Activated CD4-positive, alpha-beta T cell treated with anti-CD3 and anti-CD28 coated beads, Interleukin-2, amount 10 ng/mL, durations not matched to agents 24 days and 14 days (primary cell): ENCODE measurements around the gene FHL2. TPM values are rescaled to one million over a fixed set of nuclear protein-coding genes. Genes with fewer than 3 reads are reported as not detected.
"Not testable (repeated sequence)": the region's sequence is repeated elsewhere in the genome, so short reads cannot be mapped to it uniquely, and the experiment has no call there.

Experiments
- DNase-seq: peaks from one replicate; pipeline ENCODE4 v3.0.0; 2022
- H3K27ac Mint-ChIP-seq: one replicate; pipeline ENCODE4 v1.8.0; 2022; ENCODE audit warnings: mild to moderate bottlenecking, mixed read lengths
- H3K27me3 Mint-ChIP-seq: one replicate; pipeline ENCODE4 v1.8.0; 2022; ENCODE audit warnings: mixed read lengths
- H3K36me3 Mint-ChIP-seq: one replicate; pipeline ENCODE4 v1.8.0; 2022; ENCODE audit warnings: low read depth, mild to moderate bottlenecking, mixed read lengths
- H3K4me1 Mint-ChIP-seq: one replicate; pipeline ENCODE4 v1.8.0; 2021; ENCODE audit warnings: mixed read lengths
- H3K4me3 Mint-ChIP-seq: one replicate; pipeline ENCODE4 v1.8.0; 2022; ENCODE audit warnings: mild to moderate bottlenecking, moderate library complexity, mixed read lengths
- H3K9me3 Mint-ChIP-seq: one replicate; pipeline ENCODE4 v1.8.0; 2021; ENCODE audit warnings: mixed read lengths
- intact Hi-C: fragments of 100-400 bp; cut with micrococcal nuclease; formaldehyde crosslinking; loops from one replicate; pipeline ENCODE4 v1.15.1; 2023
- total RNA-seq: library from RNA; stranded (reverse); gene quantifications from 2 replicates; pipeline ENCODE4 v1.2.3, GENCODE V29; 2022

The FHL2 gene
- total RNA-seq, 1 donor from 2014 or later: 3.8 TPM

GRCh38 chr2:105328281-105329196 is 70.3 kb downstream of the FHL2 start:
- Mint-ChIP-seq H3K4me1 (peaks cover 30% of the 10 kb centered on the region), H3K27ac (peak overlapping the region; percentile 93), H3K36me3 (peaks cover 13% of the 10 kb centered on the region), H3K4me3 (peak overlapping the region; percentile 91), H3K9me3 (no peaks in the 10 kb centered on the region), H3K27me3 (no peaks in the 10 kb centered on the region)
- intact Hi-C loops: loop anchor here (1.0 kb wide), 1 partner anchor 9 kb away; the partner anchor contains the start of gene C2orf49
- DNase-seq: peak; percentile 69

DNA sequence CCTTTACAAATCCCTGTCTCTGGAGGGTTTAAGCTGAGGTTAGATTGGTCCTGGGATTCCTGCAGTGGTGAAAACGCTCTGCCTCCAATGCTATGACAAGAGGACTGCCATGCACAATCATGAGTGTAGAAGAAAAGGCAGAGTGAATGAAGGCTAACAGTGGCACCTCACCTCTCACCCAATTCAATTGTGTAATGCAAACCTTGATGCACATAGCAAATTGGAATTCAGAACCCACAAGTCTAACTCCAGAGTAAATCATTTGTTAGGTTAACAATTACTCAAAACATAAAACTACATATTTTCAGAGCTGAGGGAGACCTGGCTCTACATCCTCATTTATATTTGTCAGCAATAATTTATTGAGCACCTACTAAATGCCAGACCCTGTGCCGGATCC is 71.2 kb downstream of the FHL2 start:
- no peaks in the 10 kb centered on the region for H3K9me3 Mint-ChIP-seq
- H3K27ac Mint-ChIP-seq: no peak overlapping the region
- intact Hi-C loops: no loop called here
- H3K4me1 Mint-ChIP-seq: peaks cover 37% of the 10 kb centered on the region
- no peaks in the 10 kb centered on the region for H3K27me3 Mint-ChIP-seq
- peak overlapping the region; percentile 91 for H3K4me3 Mint-ChIP-seq
- H3K36me3 Mint-ChIP-seq: peaks cover 13% of the 10 kb centered on the region
- no peak for DNase-seq

DNA sequence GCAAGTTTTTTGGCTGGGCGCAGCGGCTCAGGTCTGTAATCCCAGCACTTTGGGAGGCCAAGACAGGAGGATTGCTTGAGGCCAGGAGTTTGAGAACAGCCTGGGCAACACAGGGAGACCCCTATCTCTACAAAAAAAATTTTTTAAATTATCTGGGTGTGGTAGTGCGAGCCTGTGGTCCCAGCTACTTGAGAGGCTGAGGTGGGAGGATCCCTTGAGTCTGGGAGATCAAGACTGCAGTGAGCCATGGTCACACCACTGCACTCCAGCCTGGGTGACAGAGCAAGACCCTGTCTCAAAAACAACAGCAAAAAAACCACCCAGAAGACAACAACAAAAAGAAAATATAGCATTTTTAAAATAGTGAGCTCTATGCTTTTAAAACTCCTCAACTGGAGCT is 71.6 kb downstream of the FHL2 start:
- H3K36me3 Mint-ChIP-seq: peaks cover 15% of the 10 kb centered on the region
- H3K27ac Mint-ChIP-seq, intact Hi-C loops, H3K27me3 Mint-ChIP-seq, DNase-seq, H3K9me3 Mint-ChIP-seq, H3K4me3 Mint-ChIP-seq: not testable (repeated sequence)
- peaks cover 41% of the 10 kb centered on the region for H3K4me1 Mint-ChIP-seq

DNA sequence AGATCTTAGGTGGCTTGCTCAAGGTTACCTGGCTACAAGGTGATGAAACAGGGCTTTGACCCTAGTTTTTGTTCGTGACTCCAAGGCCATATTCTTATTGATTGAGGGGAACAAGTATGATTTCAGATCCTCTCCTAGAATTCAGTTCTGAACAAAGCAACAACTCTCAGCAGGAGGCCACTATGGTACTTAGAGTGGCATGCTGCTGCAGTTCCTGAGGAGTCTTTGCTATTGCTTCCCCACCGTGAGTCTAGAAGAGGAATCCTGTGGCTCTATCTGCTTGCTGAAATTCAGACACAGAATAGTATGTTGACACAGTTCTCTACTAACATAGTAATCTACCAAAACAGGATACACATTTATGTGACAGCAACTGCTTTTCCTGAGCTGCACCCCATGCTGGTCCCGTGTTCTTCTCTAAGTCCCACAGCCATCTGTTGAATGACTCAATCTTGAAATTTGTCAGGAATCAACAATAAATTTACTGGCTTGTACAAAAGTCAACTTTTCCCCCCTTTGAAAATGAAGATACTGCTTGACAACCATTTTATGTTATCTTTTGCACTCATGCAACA is 73.4 kb downstream of the FHL2 start:
- H3K4me3 Mint-ChIP-seq: no peak overlapping the region
- H3K27me3 Mint-ChIP-seq: no peaks in the 10 kb centered on the region
- intact Hi-C loops: no loop called here
- no peak for DNase-seq
- no peak overlapping the region for H3K27ac Mint-ChIP-seq
- H3K4me1 Mint-ChIP-seq: peaks cover 38% of the 10 kb centered on the region
- H3K36me3 Mint-ChIP-seq: peaks cover 15% of the 10 kb centered on the region
- H3K9me3 Mint-ChIP-seq: no peaks in the 10 kb centered on the region

DNA sequence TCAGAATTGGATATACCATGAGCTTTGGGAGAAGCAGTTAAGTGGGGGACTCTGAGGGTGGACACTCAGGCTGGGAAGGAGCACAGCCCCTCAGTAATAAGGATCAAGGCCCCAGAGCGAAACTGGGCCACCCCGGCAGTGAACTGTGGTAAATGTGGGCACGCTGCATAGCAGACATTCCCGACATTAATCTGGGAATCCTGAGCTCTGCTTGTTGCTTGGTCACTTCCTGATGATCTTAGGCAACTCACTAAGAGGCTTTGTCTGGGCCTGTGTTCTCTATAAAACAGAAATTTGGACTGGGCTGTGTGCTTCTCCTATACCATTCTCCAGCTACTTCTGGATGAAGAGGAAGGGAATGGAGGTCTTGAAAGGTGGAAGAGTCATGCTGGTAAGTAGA is 74.1 kb downstream of the FHL2 start:
- intact Hi-C loops: no loop called here
- H3K4me3 Mint-ChIP-seq: no peak overlapping the region
- H3K4me1 Mint-ChIP-seq: peaks cover 32% of the 10 kb centered on the region
- H3K36me3 Mint-ChIP-seq: peaks cover 15% of the 10 kb centered on the region
- no peaks in the 10 kb centered on the region for H3K9me3 Mint-ChIP-seq
- H3K27me3 Mint-ChIP-seq: no peaks in the 10 kb centered on the region
- H3K27ac Mint-ChIP-seq: no peak overlapping the region
- DNase-seq: no peak

DNA sequence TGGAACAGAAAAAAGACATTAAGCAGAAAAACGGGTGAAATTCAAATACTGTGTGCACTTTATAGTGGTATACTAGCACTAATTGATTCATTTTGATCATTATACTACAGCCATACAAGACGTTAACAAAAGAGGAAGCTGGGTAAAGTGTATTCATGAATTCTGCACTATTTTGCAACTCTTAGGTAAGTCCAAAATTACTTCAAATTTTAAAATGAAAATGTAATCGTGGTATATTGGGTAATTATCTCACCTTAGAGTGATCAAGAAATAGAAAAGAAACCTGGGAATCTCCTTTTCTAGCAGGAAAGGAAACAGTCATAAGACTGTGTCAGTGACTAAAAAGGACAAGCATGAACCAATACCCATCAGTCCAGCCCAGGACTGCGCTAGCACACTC is 74.8 kb downstream of the FHL2 start:
- Mint-ChIP-seq H3K36me3 (peaks cover 14% of the 10 kb centered on the region), H3K4me1 (peaks cover 30% of the 10 kb centered on the region), H3K4me3 (no peak overlapping the region), H3K9me3 (no peaks in the 10 kb centered on the region), H3K27me3 (no peaks in the 10 kb centered on the region), H3K27ac (no peak overlapping the region)
- DNase-seq: no peak
- intact Hi-C loops: no loop called here

DNA sequence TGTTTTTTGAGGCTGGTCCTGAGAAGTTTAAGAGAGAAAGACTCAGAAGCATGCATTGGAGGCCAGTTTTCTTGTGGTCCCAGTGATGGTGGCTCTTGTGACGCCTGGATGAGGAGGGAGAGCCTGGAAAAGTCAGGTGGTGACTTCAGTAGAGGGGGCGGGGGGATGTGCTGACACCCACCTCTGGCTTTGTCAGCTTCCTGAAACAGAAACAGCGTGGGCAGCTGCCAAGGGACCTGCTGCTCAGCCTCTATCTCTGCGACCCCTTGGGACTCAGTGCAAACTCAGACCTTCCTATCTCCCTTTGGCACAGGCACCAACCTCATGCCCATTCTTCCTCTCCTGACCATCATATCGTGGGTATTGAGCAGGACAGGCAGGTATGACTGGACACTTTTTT is 75.7 kb downstream of the FHL2 start:
- no peaks in the 10 kb centered on the region for H3K27me3 Mint-ChIP-seq
- DNase-seq: no peak
- H3K4me1 Mint-ChIP-seq: peaks cover 26% of the 10 kb centered on the region
- H3K36me3 Mint-ChIP-seq: peaks cover 11% of the 10 kb centered on the region
- no peak overlapping the region for H3K4me3 Mint-ChIP-seq
- H3K27ac Mint-ChIP-seq: peak overlapping the region; percentile 39
- intact Hi-C loops: no loop called here
- H3K9me3 Mint-ChIP-seq: no peaks in the 10 kb centered on the region

GRCh38 chr2:105321875-105322646 is 76.8 kb downstream of the FHL2 start:
- H3K27me3 Mint-ChIP-seq: no peaks in the 10 kb centered on the region
- H3K27ac Mint-ChIP-seq: no peak overlapping the region
- H3K36me3 Mint-ChIP-seq: peaks cover 11% of the 10 kb centered on the region
- DNase-seq: no peak
- no peaks in the 10 kb centered on the region for H3K9me3 Mint-ChIP-seq
- intact Hi-C loops: no loop called here
- peaks cover 25% of the 10 kb centered on the region for H3K4me1 Mint-ChIP-seq
- no peak overlapping the region for H3K4me3 Mint-ChIP-seq

GRCh38 chr2:105320651-105321215 is 78.1 kb downstream of the FHL2 start:
- intact Hi-C loops: no loop called here
- DNase-seq: no peak
- H3K4me3 Mint-ChIP-seq: no peak overlapping the region
- H3K4me1 Mint-ChIP-seq: peaks cover 21% of the 10 kb centered on the region
- H3K9me3 Mint-ChIP-seq: no peaks in the 10 kb centered on the region
- H3K27ac Mint-ChIP-seq: no peak overlapping the region
- H3K36me3 Mint-ChIP-seq: peaks cover 8% of the 10 kb centered on the region
- no peaks in the 10 kb centered on the region for H3K27me3 Mint-ChIP-seq

GRCh38 chr2:105317937-105318336 is 80.9 kb downstream of the FHL2 start:
- peaks cover 17% of the 10 kb centered on the region for H3K4me1 Mint-ChIP-seq
- H3K9me3 Mint-ChIP-seq: no peaks in the 10 kb centered on the region
- peaks cover 2% of the 10 kb centered on the region for H3K36me3 Mint-ChIP-seq
- H3K27me3 Mint-ChIP-seq: no peaks in the 10 kb centered on the region
- no peak overlapping the region for H3K27ac Mint-ChIP-seq
- intact Hi-C loops: no loop called here
- no peak for DNase-seq
- H3K4me3 Mint-ChIP-seq: no peak overlapping the region

DNA sequence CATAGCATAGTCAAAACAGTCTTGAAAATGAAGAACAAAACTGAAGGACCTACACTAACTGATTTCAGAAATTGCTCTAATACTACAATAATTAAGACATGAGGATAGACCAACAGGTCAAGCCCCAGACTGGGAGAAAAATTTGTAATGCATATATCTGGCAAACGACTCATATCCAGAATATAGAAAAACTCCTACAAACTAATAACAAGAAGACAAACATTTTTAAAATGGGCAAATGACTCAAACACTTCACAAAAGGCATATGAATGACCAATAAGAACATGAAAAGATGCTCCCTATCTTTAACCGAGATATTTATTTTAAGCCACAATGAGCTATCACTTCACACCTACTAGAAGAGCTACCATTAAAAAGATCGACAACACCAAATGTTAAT is 83.5 kb downstream of the FHL2 start:
- H3K27ac Mint-ChIP-seq: no peak overlapping the region
- H3K27me3 Mint-ChIP-seq: no peaks in the 10 kb centered on the region
- no peak overlapping the region for H3K4me3 Mint-ChIP-seq
- intact Hi-C loops: no loop called here
- no peak for DNase-seq
- H3K9me3 Mint-ChIP-seq: no peaks in the 10 kb centered on the region
- peaks cover 10% of the 10 kb centered on the region for H3K4me1 Mint-ChIP-seq
- peaks cover 2% of the 10 kb centered on the region for H3K36me3 Mint-ChIP-seq

DNA sequence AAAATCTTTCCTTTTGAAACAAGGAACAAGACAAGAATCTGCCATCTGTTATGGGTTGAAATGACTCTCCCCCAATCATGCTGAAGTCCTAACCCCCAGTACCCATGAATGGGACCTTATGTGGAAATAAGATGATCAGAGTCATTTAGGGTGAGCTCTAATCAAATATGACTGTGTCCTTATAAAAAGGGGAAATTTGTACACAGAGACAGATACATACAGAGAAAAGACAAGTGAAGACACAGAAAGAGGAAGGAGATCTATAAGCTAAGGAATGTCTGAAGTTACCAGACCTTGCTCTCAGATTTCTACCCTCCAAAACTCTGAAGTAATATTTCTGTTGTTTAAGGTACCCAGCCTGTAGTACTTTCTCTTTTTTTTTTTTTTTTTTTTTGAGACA is 85.0 kb downstream of the FHL2 start:
- peaks cover 10% of the 10 kb centered on the region for H3K4me1 Mint-ChIP-seq
- DNase-seq: no peak
- H3K27ac Mint-ChIP-seq: no peak overlapping the region
- intact Hi-C loops: no loop called here
- no peak overlapping the region for H3K4me3 Mint-ChIP-seq
- H3K9me3 Mint-ChIP-seq: no peaks in the 10 kb centered on the region
- peaks cover 4% of the 10 kb centered on the region for H3K36me3 Mint-ChIP-seq
- no peaks in the 10 kb centered on the region for H3K27me3 Mint-ChIP-seq
